ENCODE results near the gene MDFIC.

Gene MDFIC

DNA sequence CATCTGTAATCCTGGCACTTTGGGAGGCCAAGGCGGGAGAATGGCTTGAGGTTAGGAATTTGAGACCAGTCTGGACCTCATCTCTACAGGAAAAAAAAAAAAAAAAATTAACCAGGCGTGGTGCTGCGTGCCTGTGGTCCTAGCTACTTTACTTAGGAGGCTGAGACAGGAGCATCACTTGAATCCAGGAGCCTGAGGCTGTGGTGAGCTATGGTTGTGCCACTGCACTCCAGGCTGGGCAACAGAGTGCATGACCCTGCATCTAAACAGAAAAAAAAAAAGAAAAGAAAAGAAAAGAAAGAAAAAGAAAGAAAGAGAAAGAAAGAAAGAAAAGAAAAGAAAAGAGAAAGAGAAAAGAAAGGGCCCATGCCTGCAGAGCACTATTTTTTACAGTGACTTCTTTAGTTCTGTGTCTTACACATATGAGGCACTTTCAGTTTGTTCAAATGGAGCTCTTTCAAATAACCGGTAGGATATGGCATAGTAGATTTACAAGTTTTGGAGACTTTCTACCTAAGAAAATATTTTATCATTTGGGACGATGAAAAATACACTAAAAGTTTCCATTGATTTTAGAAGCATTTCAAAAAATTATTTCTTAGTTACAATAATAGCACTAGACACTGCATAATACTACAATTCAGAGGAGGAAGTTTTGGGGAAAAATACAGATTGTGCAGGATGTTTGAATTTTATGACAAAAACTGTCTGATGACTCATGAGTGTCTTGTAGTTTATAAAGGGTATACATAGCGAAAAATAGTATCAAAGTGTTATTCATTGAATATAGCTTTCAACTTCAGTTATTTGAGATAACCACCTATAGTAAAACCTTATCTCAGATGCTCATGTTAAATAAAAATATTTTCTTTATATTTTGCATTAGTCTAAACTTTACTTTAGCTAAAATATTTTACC lies 75.9 kb downstream of the MDFIC start:
- DNase-seq (ENCODE audit: low read depth), result no peak

DNA sequence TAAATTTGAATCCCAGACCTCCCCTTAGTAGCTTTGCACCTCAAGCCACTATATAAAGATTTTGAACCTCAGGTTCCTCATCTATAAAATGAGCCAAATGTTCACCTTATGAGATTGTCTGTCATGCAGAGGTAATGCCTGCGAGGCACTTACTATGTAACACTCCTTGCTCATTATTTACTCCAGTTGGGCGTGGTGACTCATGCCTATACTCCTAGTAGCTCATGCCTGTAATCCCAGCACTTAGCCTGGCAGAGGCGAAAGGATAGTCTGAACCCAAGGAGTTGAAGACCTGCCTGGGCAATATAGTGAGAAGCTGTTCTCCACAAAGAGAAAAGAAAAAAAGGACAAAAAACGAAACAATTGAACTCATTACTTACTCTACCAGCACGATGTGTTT lies 82.2 kb downstream of the MDFIC start:
- no peak for DNase-seq (ENCODE audit: low read depth)

DNA sequence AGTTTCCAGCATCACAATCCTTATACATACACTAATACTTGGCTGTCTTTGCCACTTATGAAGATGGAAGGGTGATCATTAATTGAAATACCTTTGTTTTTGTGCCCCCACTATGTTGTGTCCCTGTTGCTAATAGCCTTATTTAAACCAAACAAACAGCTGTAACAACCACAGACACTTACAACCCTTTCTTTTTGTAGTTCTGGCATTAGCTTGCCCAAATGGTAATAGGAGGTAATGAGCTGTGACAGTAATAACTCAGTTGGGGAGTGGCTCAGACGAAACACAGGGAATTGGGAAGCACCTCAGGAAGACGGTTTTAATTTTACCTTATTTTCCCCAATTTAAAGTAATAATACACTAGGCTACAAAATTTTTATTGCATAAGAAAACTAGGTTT lies 83.4 kb downstream of the MDFIC start:
- DNase-seq (ENCODE audit: low read depth), result no peak

DNA sequence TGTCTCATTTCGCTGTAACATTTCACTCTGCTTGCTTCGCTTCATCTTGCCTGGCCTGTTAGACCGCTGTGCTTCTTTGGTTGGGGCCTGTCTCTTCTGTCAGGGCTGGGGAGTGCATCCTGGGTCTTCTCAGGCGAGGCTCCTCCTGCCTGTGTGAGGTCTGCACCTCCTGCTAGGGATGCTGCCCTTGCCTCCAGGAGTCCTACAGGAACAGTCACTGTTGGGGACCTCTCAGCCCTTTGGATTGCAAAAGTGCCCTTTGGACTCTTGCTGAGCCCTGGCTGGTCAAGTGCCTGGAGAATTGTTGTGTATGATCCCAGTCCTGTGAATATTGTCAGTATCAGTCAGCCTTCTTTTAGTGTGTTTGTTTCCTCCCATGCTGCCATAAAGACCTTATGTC lies 84.1 kb downstream of the MDFIC start:
- DNase-seq (ENCODE audit: low read depth), result no peak

DNA sequence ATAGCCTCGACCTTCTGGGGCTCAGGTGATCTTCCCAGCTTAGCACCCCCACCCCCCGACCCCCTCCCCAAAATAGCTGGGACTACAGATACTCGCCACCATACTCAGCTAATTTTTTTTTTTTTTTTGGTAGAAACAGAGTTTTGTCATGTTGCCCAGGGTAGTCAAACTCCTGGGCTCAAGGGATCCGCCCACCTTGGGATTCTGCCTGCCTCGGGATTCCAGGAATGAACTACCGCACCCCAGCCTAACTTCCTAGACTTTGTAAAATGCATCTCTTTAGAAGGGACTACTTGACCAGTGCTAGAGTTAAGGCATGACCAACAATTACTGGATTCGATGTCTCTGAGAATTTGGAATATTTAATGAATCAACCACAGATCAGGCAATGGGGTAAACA lies 85.9 kb downstream of the MDFIC start:
- no peak for DNase-seq (ENCODE audit: low read depth)

DNA sequence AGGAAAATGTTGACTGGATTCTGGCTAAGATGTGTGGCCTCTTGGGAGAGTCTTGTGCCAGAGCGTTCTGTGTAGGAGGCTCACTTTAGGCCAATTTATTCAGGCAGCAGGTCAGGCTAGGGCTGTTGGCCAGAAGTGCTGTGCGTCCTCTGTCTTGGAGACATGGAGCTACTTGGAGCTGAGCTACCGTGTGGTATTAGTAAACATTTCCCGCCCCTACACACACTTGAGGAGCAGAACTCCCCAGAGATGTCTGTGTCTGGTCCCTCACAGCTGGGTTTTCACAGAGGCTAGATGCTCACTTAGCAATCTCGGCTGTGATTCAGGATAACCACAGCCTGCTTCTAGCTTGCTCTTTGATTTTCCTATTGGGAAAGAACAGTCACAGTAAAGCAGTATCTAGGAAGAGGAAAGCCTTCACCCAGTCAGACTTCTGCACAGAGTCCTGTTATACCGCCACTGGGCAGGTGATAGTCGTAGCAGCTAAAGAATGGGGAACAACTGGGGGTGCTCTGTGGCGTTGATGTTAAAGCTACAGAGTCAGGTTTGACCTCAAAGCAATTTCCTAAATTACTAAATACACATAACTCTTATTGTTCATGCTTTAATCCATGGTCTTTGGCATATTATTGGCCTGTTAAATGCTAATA lies 86.7 kb downstream of the MDFIC start:
- DNase-seq (ENCODE audit: low read depth), result no peak

- no peak for DNase-seq (ENCODE audit: low read depth)
These were observed 87.2 kb downstream of the MDFIC start for GRCh38 chr7:115009139-115009538.

DNA sequence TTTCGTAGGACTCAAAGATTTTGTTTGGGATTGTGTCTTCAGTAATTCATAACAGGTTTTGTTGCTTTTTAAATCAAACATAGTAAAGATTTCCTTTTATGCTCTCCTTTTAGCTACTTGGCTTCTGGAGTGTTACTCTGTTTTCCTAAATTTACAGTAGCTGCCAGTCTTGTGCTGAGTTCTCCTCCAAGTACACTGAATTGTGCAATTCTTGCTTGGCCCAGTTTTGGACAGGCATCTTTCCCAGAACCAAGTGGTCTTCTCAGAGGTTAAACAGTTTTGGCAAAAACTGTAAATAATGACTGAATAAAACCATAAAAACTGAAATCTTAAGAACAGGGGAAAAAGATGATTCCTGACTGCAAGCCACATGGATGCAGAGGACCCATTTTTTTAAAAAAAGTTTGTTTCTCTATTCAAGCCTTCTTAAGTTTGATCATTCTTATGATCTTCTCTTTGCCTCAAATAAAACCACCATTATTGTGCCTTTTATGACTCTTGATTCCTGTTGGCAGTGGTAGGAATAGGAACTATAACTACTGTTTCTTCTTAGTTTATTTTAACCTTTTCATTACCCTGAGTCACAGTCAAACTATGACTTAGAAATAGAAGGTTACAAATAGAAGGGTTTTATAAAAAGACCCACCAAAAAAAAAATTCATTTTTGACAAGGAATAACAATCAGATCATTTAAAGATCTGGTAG lies 88.0 kb downstream of the MDFIC start:
- DNase-seq (ENCODE audit: low read depth), result no peak

- no peak for DNase-seq (ENCODE audit: low read depth)
These were observed 88.5 kb downstream of the MDFIC start for GRCh38 chr7:115010441-115010820.

DNA sequence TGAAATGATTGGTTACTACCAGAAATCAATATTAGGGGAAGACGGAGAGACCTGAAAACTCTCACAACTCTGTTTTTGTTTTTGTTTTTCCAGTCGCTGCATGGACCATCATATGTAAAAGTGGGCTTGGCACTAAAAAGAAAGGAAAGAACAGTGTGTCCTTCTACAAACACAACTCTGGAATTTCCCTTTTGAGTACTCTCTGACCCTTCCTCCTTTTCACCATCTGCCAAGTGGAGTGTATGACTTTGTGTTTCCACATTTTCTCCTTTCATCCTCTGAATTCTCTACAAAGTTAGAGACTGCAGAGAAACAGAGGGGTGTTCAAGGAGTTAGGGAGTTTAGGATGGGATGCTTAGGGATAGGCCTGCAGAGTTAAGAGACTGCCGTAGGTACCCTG lies 92.0 kb downstream of the MDFIC start:
- no peak for DNase-seq (ENCODE audit: low read depth)

DNA sequence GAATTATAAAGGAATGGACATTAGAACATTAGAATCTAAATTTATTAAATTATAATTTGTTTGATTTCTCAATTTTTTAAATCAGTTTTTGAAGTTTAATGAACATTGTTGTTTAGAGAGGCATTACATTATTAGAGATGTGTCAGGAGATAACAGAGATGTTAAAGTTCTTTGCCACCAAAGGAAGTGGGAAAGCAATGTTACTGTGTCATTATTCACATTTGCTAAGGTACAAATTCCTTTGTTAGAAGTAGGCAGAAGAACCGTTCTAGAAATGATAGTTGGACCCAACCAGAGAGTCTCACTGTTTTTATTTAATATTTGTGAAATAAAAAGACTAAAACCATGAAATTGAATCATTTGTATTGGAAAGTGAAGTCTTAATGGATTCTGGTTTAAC lies 92.9 kb downstream of the MDFIC start:
- no peak for DNase-seq (ENCODE audit: low read depth)

DNA sequence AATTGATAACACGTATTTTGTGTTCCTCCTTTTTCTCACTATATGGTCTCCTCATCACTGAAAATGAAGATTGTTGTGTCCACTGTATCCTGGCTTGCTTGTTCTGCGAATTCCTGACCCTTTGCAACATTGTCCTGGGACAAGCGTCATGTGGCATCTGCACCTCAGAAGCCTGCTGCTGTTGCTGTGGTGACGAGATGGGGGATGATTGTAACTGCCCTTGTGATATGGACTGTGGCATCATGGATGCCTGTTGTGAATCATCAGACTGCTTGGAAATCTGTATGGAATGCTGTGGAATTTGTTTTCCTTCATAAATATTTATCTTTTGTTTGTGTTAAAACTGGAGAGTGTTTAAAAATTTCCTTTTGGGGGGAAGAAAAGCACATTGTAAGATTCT lies 93.7 kb downstream of the MDFIC start:
- DNase-seq (ENCODE audit: low read depth), result no peak

DNA sequence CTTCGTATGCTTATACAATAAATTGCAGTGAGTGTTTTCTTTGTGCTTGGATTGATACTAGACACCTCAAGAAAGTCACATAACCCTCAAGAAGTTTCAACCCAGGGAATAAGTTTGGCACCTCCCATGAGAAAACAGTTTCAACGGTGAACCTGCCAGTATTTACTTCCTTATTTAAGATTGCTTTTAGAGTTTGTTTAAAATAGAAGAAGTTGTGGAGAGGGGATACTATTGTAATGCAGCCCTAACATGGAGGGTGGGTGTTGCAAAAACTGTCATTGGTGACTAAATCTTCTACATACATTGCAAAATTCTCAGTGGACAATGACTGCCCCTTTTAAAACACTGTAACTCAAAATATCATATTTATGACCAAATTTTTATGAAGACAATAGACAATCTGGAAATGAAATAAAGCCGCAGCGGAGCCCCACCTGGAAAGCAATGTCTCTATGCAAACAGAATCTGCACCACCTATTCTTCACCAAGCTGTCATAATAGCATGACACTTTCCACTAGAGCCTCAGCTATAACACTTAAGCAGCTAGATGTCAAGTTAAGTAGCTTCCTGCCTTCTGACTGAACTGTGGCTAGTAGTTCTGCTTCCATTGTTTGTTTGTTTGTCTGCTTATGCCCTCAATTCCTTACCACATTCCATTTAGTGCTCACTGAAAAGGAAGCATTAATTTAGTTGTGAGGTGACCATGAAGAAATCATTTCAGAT lies 98.2 kb downstream of the MDFIC start:
- no peak for DNase-seq (ENCODE audit: low read depth)

GRCh38 chr7:115023219-115023618 lies 101.3 kb downstream of the MDFIC start:
- DNase-seq (ENCODE audit: low read depth), result no peak

DNA sequence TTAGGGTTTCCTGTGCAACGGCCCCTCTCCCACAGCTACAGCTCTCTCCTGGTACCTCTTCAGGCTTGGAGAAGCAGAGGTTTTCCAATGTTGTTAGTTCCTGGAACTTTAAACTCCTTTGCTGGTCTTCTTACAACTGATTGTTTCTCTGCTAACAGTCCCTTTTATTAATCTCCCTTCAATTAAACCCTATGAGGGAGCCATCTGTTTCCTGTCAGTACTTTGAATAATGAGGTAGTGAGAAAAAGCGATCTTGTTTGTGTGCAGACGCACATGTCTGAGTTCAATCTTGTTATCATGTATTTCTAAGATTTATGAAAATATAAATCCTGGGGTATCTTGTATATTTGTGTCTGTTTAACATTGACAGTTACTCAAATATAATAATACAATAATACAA lies 102.4 kb downstream of the MDFIC start:
- no peak for DNase-seq (ENCODE audit: low read depth)

DNA sequence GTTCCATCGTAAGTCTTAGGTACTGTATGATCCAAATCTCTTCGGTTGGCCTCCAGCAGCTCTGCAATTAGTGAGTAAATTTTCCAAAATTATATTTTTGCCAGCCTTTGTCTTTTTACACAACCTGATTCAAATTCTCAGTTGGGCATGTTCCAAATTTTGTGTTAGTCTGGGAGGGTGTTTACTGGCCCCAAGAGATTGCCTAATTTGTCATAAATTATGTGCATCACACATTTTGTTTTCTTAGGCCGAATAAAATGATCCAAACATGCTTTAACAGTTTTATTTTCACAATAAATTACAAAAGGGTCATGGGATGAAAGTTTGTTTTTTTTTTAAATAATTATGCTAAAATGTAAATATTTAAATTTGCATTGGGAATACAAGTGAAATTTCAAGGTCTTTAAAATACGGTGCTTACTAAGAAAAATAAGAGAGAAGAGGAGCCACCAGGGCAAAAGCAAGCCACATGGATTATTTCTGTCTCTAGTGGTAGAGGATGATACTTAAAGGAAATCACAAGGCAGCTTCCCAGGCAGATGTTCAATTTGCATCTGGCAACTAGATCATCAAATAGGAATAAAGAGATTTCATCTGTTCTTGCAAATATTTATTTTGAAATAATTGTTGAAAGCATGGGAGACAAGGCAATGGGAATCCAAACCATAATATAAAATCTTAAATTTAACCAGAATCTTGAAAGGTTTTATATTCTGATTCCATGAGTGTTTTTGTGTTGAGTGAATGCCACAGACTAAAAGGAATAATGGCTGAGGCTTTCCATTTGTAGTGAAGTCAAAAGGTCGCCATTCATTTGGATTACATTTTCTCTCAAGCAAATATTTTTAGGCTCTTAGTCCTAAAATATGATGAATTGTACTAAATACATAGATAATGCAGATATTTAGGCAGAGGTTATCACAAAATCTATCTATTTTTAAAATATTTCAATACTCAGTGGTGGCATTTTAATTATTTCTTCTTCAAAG lies 111.1 kb downstream of the MDFIC start:
- DNase-seq (ENCODE audit: low read depth), result no peak

DNA sequence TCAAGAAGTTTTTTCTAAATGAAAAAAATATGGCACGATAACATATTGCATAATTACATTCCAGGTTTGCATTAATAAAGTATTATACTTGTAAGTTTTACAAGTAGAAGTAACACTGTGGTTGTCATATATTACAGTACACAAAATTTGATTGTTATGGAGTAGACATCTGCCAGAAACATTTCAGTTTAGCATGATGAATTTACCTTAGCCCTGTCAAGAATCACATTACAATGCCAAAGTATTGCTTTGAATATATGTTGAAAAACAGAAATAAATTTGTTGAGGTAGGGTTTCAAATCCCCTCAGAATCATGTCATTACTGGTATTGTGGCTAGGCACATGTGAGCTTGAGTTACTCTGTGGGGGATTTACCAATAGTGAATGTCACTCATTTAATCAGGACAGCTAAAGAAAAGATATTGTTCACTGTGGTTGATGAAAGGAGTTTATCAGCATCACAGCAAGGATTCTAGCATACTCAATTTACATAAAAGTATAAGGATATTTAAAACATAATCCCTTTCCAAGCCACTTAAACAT lies 112.1 kb downstream of the MDFIC start:
- no peak for DNase-seq (ENCODE audit: low read depth)

GRCh38 chr7:115034515-115034914 lies 112.6 kb downstream of the MDFIC start:
- no peak for DNase-seq (ENCODE audit: low read depth)

GRCh38 chr7:115037128-115037802 lies 115.4 kb downstream of the MDFIC start:
- DNase-seq (ENCODE audit: low read depth), result no peak

- DNase-seq (ENCODE audit: low read depth), result no peak
These were observed 116.3 kb downstream of the MDFIC start for GRCh38 chr7:115038158-115038557.
